Measurements from ENCODE around the gene CLNS1A. TPM values are rescaled to one million over a fixed set of nuclear protein-coding genes. Genes with fewer than 3 reads are reported as not detected.

CLNS1A gene
- total and polyA plus RNA-seq, 2 experiments from 2014 or later = 77.3 to 137 TPM

GRCh38 chr11:77661670-77662069 lies 24.1 kb upstream of the CLNS1A start:
- Histone ChIP-seq H3K4me1 (ENCODE audit: insufficient read depth) (no peaks in the 10 kb centered on the region), H3K9me2 (replicated peaks; ENCODE audit: insufficient read depth) (no peaks in the 10 kb centered on the region), H3K36me3 (replicated peaks; ENCODE audit: insufficient read depth, low read depth) (no peaks in the 10 kb centered on the region), H3K9me3 (ENCODE audit: low read depth) (no peaks in the 10 kb centered on the region), H3K27ac (no peak overlapping the region), H3K4me2 (no peak overlapping the region), H3K79me2 (no peaks in the 10 kb centered on the region), H2AFZ (no peak overlapping the region), H3K4me3 (no peak overlapping the region), H3K27me3 (no peaks in the 10 kb centered on the region), H4K20me1 (ENCODE audit: insufficient read depth, poor library complexity, severe bottlenecking) (no peaks in the 10 kb centered on the region)
- no peak for DNase-seq (ENCODE audit: low spot score)
- TF ChIP-seq EZH2phosphoT487 (IDR thresholded peaks at IDR 0.05; ENCODE audit: low read depth, severe bottlenecking, unreplicated experiment) = no peak
- TF ChIP-seq EZH2 (IDR thresholded peaks at IDR 0.05; ENCODE audit: borderline replicate concordance) = no peak
- TF ChIP-seq CTCF (IDR thresholded peaks at IDR 0.05; ENCODE audit: poor library complexity) = no peak
- 97% methylated on average over 3 of the region's 3 CpGs for WGBS (ENCODE audit: low lambda C conversion rate, missing lambda C conversion rate)

GRCh38 chr11:77660947-77661346 lies 23.4 kb upstream of the CLNS1A start:
- no peaks in the 10 kb centered on the region for H3K36me3 ChIP-seq (replicated peaks; ENCODE audit: insufficient read depth, low read depth)
- no peak overlapping the region for H3K4me2 ChIP-seq
- H3K9me2 ChIP-seq (replicated peaks; ENCODE audit: insufficient read depth) = no peaks in the 10 kb centered on the region
- no peaks in the 10 kb centered on the region for H3K27me3 ChIP-seq
- DNase-seq (ENCODE audit: low spot score) = no peak
- no peaks in the 10 kb centered on the region for H3K79me2 ChIP-seq
- no peak overlapping the region for H3K27ac ChIP-seq
- H3K4me3 ChIP-seq = no peak overlapping the region
- H3K4me1 ChIP-seq (ENCODE audit: insufficient read depth) = no peaks in the 10 kb centered on the region
- no peaks in the 10 kb centered on the region for H3K9me3 ChIP-seq (ENCODE audit: low read depth)
- WGBS (ENCODE audit: low lambda C conversion rate, missing lambda C conversion rate) = 84% methylated on average over 1 of the region's 1 CpG
- H2AFZ ChIP-seq = no peak overlapping the region
- no peak for TF ChIP-seq EZH2 (IDR thresholded peaks at IDR 0.05; ENCODE audit: borderline replicate concordance)
- TF ChIP-seq CTCF (IDR thresholded peaks at IDR 0.05; ENCODE audit: poor library complexity) = no peak
- TF ChIP-seq EZH2phosphoT487 (IDR thresholded peaks at IDR 0.05; ENCODE audit: low read depth, severe bottlenecking, unreplicated experiment) = no peak
- H4K20me1 ChIP-seq (ENCODE audit: insufficient read depth, poor library complexity, severe bottlenecking) = no peaks in the 10 kb centered on the region

DNA sequence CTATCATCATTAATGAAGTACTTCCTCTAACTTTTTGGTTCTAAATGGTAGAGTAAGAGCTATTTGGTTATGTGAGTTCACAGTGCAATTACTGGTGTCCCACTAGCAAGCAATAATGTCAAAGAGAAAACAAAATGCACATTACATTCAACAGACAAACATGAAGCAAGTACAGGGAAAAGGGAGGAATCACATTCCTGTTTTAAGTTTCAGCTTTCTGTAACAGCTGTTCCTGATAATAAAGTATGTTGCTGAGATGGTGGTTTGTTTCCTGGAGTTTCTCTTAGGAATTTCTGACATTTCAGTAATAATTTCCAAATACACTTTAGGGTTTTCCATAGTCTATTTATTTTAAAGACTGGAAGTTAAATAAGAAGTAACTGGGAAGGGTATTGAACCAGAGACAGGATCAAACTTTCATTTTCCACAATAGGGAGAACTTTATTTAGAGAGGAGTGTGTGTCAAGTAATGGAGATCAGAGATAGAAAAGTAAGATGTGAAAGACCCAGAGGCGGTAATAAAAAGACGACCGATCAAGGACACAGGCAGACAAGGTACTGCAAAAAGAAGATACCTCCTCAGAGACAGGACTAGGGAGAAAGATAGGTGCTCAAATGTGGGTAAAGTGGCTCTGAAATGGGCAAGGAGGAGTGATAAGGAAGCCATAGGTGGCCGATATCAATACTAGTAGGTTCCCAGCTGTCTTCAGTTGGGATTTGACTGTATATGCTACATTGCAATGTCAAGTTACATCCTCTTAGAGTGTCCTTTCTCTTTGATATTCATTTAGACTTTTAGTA lies 20.8 kb upstream of the CLNS1A start:
- no peak for TF ChIP-seq CTCF (IDR thresholded peaks at IDR 0.05; ENCODE audit: poor library complexity)
- Histone ChIP-seq H3K79me2 (no peaks in the 10 kb centered on the region), H2AFZ (no peak overlapping the region), H3K4me2 (peak overlapping the region; percentile 34), H4K20me1 (ENCODE audit: insufficient read depth, poor library complexity, severe bottlenecking) (no peaks in the 10 kb centered on the region), H3K27ac (no peak overlapping the region), H3K4me1 (ENCODE audit: insufficient read depth) (no peaks in the 10 kb centered on the region), H3K9me3 (ENCODE audit: low read depth) (no peaks in the 10 kb centered on the region), H3K27me3 (no peaks in the 10 kb centered on the region), H3K4me3 (no peak overlapping the region), H3K36me3 (replicated peaks; ENCODE audit: insufficient read depth, low read depth) (no peaks in the 10 kb centered on the region), H3K9me2 (replicated peaks; ENCODE audit: insufficient read depth) (no peaks in the 10 kb centered on the region)
- 88% methylated on average over 4 of the region's 4 CpGs for WGBS (ENCODE audit: low lambda C conversion rate, missing lambda C conversion rate)
- DNase-seq (ENCODE audit: low spot score) = no peak
